22Rv1 (cell line): ENCODE data around the gene MARCKSL1.

Experiments
- CTCF ChIP-seq: fragments of 450-650 bp; IDR thresholded peaks from 2 replicates; pipeline ENCODE4 v1.5.1; 2017; ENCODE audit warnings: mild to moderate bottlenecking
- ZFX ChIP-seq: fragments of 450-650 bp; IDR thresholded peaks from 2 replicates; pipeline ENCODE4 v1.6.1; 2017; ENCODE audit warnings: antibody characterized with exemption, borderline replicate concordance

GRCh38 chr1:32333251-32333963 is 2.6 kb downstream of the MARCKSL1 start:
- no peak for TF ChIP-seq CTCF
- TF ChIP-seq ZFX: no peak
